ENCODE data around the gene GALNT2. TPM values are rescaled to one million over a fixed set of nuclear protein-coding genes. Genes with fewer than 3 reads are reported as not detected.

Gene GALNT2
- total and polyA plus RNA-seq, 8 donors, result 18.3 to 118 (median 57.3) TPM

GRCh38 chr1:230172016-230172537, 105.0 kb downstream of the GALNT2 start:
- Histone ChIP-seq H3K27me3 (no peaks in the 10 kb centered on the region), H3K4me1 (peaks cover 0 to 33% (median 19%) of the 10 kb centered on the region in 3 donors), H3K4me3 (no peak overlapping the region), H3K9me3 (no peaks in the 10 kb centered on the region), H3K27ac (no peak overlapping the region), H3K36me3 (no peaks in the 10 kb centered on the region)
- TF ChIP-seq CTCF (IDR thresholded peaks at IDR 0.05), result no peak
- FAIRE-seq, result no peak
- intact Hi-C loops (cut with DNase I), result no loop called here
- peak in 1 of 6 donors; percentile 4 for DNase-seq
- 92 to 93% methylated on average over 7 of the region's 7 CpGs for WGBS, 2 donors
- no peak for ATAC-seq

DNA sequence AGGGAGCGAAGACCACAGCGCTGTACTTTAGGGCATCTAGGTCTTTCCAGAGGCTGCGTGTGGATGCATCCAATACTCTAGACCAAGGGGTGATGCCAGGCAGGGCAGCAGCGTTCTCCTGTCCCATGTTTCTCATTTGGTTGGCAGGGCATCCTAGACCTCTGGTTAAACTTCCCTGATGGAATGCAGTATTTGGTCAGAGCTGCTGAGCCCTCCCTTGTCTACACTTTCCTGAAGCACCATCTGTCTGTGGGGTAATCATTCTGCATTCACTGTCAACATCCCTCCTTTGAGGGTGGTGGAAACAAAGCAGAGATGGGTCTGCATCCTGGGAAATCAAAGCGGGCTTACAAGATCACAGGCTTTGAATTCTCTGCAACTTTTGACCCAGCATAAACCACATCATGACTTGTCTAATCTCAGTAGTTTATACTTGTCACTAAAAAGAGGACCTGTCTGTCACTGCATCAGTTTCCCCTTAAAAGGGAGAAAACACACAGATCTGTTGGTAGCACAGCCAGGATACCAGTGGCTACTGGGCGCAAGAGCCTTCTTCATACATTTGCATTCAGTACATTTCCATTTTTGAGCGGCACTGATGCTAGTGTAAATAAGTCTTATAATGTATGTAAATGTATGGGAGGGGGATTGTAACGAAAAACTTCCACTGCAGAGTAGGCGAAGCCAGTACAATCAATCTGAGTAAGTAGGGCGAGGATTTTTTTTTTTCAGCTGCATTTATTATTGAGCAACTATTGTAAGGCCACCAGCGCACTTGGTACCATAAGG, 106.3 kb downstream of the GALNT2 start:
- no peak for DNase-seq
- intact Hi-C loops (cut with DNase I), result no loop called here
- 95 to 98% methylated on average over 11 of the region's 11 CpGs for WGBS, 2 donors
- peaks cover 0 to 37% (median 23%) of the 10 kb centered on the region in 3 donors for H3K4me1 ChIP-seq
- H3K4me3 ChIP-seq, result no peak overlapping the region
- H3K27me3 ChIP-seq, result no peaks in the 10 kb centered on the region
- no peak overlapping the region for H3K27ac ChIP-seq
- no peaks in the 10 kb centered on the region for H3K9me3 ChIP-seq
- no peaks in the 10 kb centered on the region for H3K36me3 ChIP-seq
- ATAC-seq, result no peak
- no peak for FAIRE-seq
- TF ChIP-seq CTCF (IDR thresholded peaks at IDR 0.05), result no peak

GRCh38 chr1:230174041-230174440, 107.0 kb downstream of the GALNT2 start:
- Histone ChIP-seq H3K27me3 (no peaks in the 10 kb centered on the region), H3K4me3 (no peak overlapping the region), H3K9me3 (no peaks in the 10 kb centered on the region), H3K36me3 (no peaks in the 10 kb centered on the region), H3K4me1 (peaks cover 0 to 31% (median 17%) of the 10 kb centered on the region in 3 donors), H3K27ac (no peak overlapping the region)
- intact Hi-C loops (cut with DNase I), result no loop called here
- peak in 1 of 6 donors; percentile 5 for DNase-seq
- TF ChIP-seq CTCF (IDR thresholded peaks at IDR 0.05), result no peak
- WGBS, 2 donors, result 90 to 93% methylated on average over 7 of the region's 7 CpGs
- FAIRE-seq, result no peak
- no peak for ATAC-seq

DNA sequence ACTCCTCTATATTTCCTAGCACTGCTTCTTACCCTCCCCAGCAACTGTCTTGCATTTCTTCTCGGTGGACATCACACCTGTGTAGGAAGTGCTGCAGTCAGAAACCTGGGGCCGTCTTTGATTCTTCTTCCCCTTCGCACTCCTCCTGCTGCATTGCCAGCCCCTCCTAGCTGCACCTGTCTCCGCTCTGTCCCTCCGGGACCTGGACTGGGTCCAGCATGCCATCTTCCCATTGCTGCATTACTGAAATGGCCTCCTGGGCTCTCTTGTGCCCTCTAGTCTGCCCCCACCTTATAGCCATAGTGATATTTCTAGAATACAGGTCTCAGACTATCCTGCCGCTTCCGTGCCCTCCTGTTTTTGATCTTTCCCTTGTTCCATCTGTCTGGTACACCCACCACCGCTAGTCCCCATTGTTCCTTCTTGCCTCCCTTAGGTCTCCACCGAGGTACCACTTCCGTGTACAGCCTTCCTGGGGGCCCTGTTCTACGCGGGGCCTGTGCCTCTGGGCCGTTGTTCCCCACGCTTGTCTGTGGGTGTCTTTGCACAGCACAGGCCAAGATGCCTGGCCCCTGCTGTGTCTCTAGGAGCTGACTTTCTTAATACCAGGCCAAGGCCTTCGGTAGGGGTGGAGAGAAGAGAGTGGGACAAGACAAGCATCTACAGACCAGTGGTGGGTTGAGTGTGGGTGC, 107.6 kb downstream of the GALNT2 start:
- Histone ChIP-seq H3K4me1 (peaks cover 0 to 26% (median 13%) of the 10 kb centered on the region in 3 donors), H3K9me3 (no peaks in the 10 kb centered on the region), H3K36me3 (no peaks in the 10 kb centered on the region), H3K27me3 (no peaks in the 10 kb centered on the region), H3K4me3 (no peak overlapping the region), H3K27ac (no peak overlapping the region)
- ATAC-seq, result no peak
- FAIRE-seq, result no peak
- 91 to 96% methylated on average over 15 of the region's 15 CpGs for WGBS, 2 donors
- peak in 1 of 6 donors; percentile 9 for DNase-seq
- no peak for TF ChIP-seq CTCF (IDR thresholded peaks at IDR 0.05)
- intact Hi-C loops (cut with DNase I), result no loop called here

Data from pancreas (tissue), 10 donors.